ENCODE data around the gene IGSF1.
"Not testable (repeated sequence)": the region's sequence is repeated elsewhere in the genome, so short reads cannot be mapped to it uniquely, and the experiment has no call there.

The IGSF1 gene

DNA sequence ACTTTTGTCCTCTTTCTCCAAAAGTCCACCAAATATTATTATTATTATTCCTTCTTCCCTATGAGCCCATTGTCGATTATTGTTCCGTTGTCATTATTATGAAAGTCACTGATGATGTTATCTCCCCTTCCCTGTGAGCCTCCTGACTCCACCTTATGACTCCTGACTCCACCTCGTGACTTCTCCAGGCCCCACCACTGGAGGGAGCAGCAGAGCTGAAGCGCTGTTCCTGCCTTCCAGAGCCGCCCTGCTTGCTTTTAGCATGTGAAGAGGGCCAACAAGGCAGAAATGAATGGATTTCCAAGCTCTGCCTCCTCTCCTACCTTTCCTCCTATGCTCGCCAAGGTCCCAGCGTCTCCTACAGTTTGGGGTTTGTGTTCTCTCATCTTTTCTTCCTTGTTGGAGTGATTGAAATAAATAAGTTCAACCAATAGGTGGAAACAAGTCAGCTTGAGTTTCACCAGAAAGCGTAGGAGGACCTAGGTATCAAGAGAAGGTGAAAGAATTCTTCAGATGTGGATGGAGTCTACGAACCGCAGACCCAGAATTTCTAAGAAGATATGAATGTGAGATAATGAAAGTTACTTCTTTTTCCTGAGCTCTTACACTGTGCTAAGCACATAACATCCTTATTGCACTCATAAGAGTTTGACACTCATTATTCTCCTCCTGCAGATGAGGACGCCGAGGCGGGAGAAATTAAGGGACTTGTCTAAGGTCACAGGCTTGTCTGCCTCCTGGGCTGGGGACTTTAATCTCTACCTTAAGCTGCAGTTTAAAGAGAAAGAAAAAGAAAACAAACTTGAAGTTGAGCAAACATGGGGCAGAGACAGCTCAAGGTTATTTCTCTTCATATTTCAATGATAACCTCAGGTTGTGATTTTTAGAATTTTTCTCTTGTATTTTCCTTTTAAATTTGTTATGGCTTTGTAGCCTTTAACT is 26.1 kb downstream of the IGSF1 start:
- TF ChIP-seq, protein P1, sequence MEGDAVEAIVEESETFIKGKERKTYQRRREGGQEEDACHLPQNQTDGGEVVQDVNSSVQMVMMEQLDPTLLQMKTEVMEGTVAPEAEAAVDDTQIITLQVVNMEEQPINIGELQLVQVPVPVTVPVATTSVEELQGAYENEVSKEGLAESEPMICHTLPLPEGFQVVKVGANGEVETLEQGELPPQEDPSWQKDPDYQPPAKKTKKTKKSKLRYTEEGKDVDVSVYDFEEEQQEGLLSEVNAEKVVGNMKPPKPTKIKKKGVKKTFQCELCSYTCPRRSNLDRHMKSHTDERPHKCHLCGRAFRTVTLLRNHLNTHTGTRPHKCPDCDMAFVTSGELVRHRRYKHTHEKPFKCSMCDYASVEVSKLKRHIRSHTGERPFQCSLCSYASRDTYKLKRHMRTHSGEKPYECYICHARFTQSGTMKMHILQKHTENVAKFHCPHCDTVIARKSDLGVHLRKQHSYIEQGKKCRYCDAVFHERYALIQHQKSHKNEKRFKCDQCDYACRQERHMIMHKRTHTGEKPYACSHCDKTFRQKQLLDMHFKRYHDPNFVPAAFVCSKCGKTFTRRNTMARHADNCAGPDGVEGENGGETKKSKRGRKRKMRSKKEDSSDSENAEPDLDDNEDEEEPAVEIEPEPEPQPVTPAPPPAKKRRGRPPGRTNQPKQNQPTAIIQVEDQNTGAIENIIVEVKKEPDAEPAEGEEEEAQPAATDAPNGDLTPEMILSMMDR (IDR thresholded peaks at IDR 0.05; ENCODE audit: low read length, missing control alignments) = no peak
- DNase-seq (ENCODE audit: low read depth) = no peak

DNA sequence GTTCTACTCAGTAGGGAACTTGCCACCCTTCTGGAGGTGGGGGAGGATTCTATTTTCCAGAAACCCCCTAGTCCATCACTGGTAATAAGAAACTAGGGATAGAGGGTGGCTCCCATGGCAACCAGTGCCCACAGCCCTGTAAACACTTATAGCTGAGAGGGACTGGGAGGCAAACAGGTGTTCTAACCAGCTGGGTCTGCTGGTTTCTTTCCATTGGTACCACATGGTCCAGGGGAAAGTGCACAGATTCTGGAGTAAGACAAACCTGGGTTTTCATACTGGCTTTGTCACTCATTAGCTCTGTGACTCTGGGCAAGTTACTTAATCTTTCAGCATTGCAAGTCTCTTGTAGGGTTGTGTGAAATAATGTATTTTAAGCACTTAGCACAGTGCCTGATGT is 26.9 kb downstream of the IGSF1 start:
- no peak overlapping the region for H3K4me3 ChIP-seq (replicated peaks; ENCODE audit: low read depth, low read length)
- TF ChIP-seq, protein P1 (IDR thresholded peaks at IDR 0.05; ENCODE audit: low read length, missing control alignments) = no peak
- no peak for DNase-seq (ENCODE audit: low read depth)

More for the DNA sequence above, 26.1 kb downstream of the IGSF1 start:
- no peak overlapping the region for H3K4me3 ChIP-seq (replicated peaks; ENCODE audit: low read depth, low read length)

DNA sequence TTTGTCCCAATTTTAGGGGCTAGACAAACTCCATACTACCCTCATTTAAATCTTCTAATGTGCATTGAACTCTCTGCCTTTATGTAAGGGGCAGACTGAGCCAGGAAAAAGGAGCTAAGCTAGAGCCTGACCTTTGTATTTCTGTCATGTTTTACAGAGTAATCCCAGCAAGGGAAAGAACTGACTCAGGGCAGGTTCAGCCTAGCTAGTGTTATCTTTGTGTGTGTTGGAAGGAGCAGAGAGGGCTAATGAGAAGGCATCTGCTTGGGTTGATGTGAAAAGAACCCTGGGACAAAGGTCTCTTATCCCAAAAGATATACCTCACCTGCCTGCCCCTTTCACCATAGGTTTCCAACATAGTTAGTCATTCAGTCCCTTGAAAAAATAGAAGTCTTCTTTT is 31.7 kb downstream of the IGSF1 start:
- H3K4me3 ChIP-seq (replicated peaks; ENCODE audit: low read depth, low read length) = no peak overlapping the region
- TF ChIP-seq, protein P1 (IDR thresholded peaks at IDR 0.05; ENCODE audit: low read length, missing control alignments) = no peak
- DNase-seq (ENCODE audit: low read depth) = no peak

DNA sequence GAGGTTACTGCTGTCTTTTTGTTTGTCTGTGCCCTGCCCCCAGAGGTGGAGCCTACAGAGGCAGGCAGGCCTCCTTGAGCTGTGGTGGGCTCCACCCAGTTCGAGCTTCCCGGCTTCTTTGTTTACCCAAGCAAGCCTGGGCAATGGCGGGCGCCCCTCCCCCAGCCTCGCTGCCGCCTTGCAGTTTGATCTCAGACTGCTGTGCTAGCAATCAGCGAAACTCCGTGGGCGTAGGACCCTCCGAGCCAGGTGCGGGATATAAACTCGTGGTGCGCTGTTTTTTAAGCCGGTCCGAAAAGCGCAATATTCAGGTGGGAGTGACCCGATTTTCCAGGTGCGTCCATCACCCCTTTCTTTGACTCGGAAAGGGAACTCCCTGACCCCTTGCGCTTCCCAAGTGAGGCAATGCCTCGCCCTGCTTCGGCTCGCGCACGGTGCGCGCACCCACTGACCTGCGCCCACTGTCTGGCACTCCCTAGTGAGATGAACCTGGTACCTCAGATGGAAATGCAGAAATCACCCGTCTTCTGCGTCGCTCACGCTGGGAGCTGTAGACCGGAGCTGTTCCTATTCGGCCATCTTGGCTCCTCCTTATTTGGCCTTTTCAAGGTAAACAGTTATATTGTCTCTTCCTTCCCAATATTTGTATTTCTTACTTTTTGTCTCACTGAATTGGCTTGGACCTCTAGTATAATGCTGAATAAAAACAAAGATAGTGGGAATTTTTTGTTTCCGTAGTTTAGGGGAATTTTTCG is 37.9 kb downstream of the IGSF1 start:
- H3K4me3 ChIP-seq (replicated peaks; ENCODE audit: low read depth, low read length); DNase-seq (ENCODE audit: low read depth): not testable (repeated sequence)

DNA sequence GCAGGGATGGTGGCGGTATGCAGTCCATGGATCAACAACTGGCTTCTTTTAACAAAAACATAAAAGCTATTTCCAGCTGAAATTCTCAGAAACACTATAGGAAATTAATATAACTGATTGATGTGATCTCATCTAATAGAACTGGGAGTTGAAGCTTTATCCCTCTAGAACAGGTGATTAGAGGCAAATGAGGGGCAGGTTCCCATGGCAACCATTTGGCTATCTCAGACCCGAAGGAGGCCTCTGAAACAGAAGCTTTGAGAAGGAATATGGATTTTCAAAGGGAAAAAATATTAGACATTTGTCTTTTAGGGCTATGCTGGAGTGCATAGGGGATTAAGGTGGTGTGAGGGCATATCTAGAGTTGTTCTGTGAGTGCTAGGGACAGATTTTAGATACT is 50.0 kb downstream of the IGSF1 start:
- no peak overlapping the region for H3K4me3 ChIP-seq (replicated peaks; ENCODE audit: low read depth, low read length)
- no peak for DNase-seq (ENCODE audit: low read depth)
- TF ChIP-seq, protein P1 (IDR thresholded peaks at IDR 0.05; ENCODE audit: low read length, missing control alignments) = no peak

DNA sequence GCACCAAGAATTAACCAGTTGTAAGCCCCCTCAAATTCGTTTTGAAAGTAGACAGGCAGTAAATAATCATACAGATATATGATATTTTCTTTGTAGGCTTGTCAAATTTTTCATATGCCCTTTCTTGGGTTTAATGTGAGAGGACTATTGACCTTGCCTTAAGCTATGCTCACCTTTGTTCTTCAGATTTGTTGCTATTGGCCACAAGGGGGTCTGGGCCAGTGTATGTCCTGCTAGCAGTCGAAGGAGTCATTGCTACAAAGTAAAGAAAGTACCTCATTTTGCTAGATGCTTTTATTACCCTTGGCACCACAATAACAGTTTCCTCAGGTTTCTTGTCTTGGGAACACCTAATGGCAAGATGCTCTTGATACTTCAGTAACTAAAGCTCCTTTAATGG is 51.7 kb downstream of the IGSF1 start:
- no peak for DNase-seq (ENCODE audit: low read depth)
- TF ChIP-seq, protein P1 (IDR thresholded peaks at IDR 0.05; ENCODE audit: low read length, missing control alignments) = no peak

DNA sequence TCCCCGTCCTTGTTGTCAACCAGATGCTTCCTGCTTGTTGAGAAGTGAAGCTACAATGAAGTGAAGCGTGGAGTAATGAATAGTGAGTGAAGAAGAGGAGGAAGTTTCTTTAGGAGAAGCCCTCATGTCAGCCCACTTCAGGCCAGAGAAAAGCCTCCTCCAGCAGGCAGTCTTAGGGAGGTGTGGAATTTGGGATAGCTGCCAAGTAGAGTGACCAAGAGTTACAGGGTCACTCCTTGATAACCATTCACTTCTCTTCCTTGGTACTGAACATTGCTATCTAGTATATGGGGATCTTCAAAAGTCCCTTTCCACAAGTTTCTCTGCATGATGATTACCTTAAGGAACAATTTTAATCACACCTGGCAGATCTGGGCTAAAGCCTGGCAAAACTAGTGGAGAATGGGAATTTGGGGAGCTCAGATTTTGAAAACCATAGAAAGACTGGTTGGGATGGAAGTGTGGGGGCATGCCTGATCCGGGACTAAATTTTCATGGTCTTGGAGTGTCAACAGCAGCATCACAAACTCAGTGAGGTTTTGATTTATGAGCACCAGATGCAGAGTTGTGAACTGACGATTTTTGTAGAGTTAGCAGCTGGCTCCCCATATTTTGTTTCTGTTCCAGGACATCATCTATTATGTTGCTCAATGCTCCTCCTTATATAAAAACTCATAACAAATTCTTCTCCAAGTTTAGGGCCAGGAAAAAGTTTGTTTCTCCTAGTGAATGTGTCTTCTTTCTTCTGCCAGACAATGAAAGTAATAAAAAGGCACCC is 53.1 kb downstream of the IGSF1 start:
- H3K4me3 ChIP-seq (replicated peaks; ENCODE audit: low read depth, low read length) = no peak overlapping the region
- TF ChIP-seq, protein P1 (IDR thresholded peaks at IDR 0.05; ENCODE audit: low read length, missing control alignments) = no peak
- no peak for DNase-seq (ENCODE audit: low read depth)

More for the DNA sequence above, 51.7 kb downstream of the IGSF1 start:
- no peak overlapping the region for H3K4me3 ChIP-seq (replicated peaks; ENCODE audit: low read depth, low read length)

Measured in fibroblast of pulmonary artery (primary cell).